Superior temporal gyrus (tissue), 1 donor: ENCODE measurements around the gene APC.
"Not testable (repeated sequence)": the region's sequence is repeated elsewhere in the genome, so short reads cannot be mapped to it uniquely, and the experiment has no call there.

Source experiments
- DNase-seq: peaks from one replicate; pipeline ENCODE4 v3.0.0-alpha.2; 2016; ENCODE audit errors: extremely low spot score

APC gene

DNA sequence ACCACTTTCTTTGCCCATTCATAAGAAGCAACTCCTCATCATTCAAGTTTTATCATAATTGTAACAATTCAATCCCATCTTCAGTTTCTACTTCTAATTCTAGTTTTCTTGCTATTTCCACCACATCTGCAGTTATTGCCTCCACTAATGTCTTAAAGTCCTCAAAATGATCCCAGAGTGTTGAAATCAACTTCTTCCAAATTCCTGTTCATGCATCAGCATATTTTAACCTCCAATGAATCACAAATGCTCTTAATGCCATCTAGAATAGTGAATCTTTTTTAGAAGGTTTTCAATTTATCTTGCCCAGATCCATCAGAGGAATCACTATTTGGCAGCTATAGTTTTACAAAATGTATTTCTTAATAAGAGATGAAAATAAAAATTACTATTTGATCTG, 120.2 kb downstream of the APC start:
- DNase-seq, result no peak

DNA sequence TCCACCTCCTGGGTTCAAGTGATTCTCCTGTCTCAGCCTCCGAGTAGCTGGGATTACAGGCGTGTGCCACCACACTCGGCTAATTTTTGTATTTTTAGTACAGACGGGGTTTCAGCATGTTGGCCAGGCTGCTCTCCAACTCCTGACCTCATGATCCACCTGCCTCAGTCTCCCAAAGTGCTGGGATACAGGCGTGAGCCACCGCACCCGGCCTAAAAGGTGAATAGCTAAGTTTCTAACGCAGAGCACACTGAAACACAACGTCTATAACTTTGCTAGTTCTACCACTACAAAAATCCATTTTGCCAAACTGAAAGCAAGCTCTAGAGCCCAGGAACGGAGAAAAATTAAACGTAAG, 122.9 kb downstream of the APC start:
- DNase-seq, result not testable (repeated sequence)

DNA sequence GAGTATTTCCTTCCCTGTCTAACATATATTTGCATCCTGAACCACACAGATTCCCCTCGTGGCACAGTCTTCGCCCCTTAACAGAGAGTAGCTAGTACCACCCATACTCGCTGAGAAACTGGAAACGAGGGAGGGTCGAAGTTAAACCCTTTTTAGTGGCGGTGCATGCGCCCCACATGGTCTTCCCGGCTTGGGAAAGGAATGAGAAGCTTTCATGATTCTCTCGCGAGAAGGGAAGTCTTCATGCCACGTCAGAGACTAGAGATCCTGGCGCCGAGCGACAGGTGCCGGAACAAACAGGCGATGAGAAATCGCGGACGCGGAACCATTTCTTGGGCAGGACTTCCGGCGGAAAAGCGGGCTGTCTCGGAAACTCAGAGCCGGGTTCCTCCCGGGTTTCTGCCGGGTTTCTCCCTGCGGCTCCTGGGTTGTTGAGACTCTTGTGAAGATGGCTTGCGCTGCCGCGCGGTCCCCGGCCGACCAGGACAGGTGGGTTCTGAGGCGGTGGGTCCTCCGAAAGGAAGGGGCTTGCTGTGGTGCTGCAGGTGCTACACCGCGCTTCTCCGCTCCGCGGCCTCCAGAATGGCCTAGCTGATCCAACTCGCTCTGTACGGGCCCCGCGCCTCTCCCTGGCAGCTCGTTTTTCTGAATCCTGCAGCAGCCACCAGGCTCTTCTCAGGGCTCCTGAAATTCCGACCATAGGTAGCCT, 123.4 kb downstream of the APC start, which contains the start of gene SRP19:
TSS of gene SRP19 (plus strand) at position 359 of the 709 bp plus-strand sequence. CDS start at position 449, 90 bp downstream.
- DNase-seq, result peak; percentile 98

DNA sequence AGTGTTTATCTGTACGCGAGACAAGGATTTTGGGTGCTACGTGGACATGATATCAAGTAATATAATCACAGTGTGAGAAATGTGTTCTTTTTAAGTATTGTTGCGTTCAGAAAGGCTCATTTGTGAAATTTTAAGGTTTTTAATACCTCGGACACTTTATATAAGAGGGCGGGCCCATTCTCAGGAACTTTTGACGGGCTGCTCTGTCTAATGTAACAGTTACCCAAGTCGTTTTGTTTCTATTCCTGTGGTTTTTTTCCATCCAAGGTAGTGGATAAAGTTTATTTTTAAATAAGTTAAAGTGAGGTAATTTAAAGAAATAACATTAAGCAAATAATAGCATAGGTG, 123.9 kb downstream of the APC start:
- no peak for DNase-seq

DNA sequence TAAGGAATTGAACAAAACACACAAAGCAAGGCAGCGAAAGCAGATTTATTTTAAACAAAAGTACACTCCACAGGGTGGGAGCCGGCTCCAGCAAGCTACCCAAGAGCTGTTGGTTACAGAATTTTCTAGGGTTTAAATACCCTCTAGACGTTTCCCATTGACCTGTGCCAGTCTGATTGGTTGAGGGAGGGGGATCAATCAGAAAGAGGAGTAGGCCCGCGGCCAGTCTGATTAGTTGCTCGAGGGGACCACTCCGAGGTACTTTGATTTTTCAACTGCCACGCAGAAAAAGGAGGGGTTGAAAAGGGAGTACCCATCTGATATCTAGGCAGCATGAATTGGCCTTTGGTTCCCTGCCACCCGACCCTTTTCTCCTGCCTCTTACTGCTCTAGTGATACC, 124.4 kb downstream of the APC start:
- no peak for DNase-seq

DNA sequence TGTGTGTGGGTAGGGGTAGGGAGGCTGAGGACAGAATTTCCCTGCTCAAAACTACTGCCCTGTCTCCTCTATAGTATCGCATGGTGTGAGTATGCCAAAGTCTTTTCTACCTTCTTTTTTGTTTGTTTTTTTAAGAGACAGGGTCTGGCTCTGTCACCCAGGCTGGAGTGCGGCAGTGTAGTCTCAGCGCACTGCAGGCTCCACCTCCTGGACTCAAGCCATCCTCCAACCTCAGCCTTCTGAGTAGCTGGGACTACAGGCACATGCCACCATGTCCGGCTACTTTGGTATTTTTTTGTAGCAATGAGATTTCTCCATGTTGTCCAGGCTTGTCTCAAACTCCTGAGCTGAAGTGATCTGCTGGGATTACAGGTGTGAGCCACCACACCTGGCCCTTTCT, 125.9 kb downstream of the APC start:
- no peak for DNase-seq

DNA sequence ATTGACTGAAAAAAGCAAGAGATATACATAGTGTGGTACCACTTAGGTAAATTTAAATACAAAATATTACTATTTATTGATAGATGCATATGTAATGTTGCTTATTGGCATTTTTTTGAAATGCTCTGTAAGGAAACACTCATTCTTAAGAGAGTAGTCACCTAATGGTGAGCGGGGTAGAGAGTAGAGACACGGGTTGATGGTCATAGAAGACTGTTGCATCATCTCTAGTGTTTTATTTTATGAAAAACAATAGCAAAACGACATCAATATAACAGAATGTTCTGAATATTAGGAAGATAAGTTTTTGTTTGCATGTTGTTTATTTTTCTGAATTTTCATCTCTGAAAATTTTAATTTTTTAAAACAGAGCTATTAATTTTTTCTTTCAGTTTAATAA, 127.4 kb downstream of the APC start:
- DNase-seq, result no peak

DNA sequence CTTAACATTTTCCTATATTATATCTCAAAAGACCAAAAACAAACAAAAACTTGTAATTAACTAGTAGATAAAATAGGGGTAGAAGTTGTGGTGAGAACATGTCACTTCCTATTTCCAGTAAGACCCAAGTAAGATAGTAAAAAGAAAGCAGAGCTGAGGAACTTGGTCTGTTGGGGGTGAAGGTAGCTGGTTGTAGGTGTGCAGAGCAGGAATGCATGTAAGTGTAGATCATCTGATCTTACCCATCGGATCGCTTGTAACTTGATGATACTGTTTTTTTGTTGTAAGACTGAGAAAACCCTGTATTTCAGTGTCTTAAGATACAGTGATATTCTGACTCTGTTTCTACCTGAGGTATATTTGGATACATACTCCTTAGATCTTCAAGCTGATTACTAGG, 129.1 kb downstream of the APC start:
- no peak for DNase-seq

DNA sequence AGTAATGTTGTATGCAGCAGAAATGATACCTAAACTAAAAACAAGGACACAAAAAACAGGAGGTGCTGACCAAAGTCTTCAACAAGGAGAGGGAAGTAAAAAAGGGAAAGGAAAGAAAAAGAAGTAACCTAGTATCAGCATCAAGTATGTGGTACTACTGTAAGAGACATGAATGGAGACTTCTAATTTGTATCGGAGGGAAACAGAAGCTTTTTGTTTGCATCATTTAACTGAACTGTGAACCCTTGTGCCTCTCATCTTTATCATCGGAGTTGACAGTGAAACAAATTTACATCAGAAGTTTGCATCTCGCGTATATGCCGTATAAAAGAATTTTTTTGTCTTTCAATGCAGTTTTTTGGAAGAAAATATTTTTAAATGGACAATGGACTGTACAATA, 129.7 kb downstream of the APC start:
- DNase-seq, result peak; percentile 50

DNA sequence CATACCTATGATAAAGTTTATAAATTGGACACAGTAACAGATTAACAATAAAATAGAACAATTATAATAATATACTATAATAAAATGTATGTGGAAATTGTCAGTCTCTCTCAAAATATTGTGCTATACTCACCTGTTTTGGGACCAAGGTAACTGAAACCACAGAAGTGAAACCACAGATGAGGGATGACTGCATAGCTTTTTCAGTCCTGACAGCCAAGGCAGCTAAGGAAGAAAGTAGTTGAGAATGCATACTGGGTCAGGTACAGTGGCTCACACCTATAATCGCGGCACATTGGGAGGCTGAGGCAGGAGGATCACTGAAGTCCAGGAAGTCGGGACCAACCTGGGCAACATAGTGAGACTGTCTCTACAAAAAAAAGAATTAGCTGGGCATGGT, 132.3 kb downstream of the APC start:
- no peak for DNase-seq

DNA sequence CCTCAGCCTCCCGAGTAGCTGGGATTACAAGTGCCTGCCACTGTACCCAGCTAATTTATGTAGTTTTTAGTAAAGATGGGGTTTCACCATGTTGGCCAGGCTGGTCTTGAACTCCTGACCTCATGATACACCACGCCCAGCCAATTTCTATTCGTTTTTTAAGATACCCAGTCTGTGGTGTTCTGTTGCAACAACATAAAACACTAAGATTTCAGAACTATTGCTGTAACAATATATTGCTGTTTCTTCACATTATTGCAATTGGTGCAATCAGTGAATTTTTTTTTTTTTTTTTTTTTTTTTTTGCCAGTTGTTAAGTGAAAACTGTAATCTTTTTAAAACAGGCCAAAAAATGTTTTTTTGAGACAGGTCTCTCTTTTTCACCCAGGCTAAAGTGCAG, 133.3 kb downstream of the APC start:
- no peak for DNase-seq

DNA sequence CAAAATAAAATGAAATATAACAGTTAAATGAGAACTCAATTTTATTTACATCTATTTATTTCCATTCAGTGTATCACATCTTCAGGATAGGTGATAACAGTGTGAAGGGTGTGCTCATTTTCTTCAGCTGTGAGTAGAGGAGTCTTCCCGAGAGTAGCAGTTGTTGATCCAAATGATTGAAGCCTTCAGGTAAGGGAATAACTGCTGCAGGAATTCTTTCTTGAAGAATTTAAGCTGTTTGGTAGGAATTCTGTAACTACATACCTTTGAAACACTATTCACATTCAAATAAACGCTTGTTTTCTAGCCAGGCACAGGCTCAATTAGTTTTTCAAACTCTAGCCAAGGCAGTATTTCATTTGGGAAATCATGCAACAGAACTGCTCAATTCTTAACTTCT, 138.7 kb downstream of the APC start:
- DNase-seq, result no peak

DNA sequence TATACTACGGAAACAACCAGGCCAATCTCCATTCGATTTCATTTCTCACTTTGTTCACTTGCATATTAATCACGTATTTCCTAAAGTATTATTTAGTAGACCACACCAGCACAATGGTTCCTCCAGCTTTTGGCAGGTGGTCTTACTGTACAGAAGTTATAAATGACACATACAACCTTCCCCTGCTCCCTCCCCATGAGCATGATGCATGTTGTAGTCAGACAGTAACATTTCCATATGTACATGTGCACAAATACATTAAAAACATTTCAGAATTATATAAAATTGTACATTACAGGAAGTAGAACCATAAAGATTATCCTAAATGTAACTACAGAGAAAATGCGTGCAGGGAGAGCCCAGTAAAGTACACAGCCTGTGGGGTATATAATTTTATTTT, 140.4 kb downstream of the APC start:
- no peak for DNase-seq

DNA sequence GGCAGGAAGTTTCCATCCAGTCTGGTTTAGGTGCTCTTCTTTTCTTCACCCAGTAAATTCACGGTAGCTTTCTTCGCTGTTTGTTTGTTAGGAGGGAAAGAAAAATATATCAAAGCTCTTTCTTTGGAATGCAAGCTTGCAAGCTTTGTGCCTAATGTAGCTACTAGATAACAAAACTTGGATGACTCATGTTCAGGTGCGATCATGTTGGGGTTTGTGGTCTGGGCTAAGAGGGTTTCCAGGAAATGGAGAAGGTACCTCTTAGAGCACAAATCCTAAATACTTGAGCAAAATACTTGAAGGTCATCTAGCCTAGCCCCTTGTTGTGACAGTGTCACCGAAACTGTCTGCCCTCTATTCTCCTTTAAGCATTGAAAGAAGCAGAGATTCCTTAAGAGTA, 141.1 kb downstream of the APC start:
- no peak for DNase-seq

DNA sequence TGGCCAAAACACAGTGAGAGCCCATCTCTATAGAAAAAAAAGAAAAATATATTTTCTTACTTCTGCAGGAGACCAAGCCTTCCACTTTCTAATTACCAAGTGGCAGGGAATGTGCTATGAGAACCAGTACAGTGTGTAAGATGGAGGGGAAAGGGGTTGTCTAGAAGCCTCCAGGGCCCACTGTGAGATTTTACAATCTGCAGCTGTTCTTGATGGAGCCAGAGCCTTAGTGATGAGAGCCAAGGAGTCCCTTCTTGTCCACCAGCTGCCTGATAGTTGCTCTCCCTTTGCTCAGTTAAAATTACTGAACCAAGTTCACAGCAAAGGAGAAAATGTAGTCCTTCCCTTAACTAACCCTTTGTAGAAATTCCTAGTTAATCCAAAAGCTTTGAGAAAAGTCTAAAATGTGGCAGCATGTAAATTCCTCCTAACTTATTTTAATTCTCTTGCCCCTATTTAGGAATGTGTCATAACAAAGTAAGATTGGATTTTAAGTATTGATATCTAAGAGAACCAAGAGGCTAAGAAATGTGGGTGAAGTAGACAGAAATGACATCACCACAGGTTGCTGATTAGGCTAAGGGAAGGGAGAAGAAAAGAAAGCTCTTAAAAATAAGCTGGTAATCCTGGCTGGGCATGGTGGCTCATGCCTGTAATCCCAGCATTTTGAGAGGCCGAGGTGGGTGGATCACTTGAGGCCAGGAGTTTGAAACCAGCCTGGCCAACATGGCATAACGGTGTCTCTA, 142.7 kb downstream of the APC start:
- DNase-seq, result no peak

DNA sequence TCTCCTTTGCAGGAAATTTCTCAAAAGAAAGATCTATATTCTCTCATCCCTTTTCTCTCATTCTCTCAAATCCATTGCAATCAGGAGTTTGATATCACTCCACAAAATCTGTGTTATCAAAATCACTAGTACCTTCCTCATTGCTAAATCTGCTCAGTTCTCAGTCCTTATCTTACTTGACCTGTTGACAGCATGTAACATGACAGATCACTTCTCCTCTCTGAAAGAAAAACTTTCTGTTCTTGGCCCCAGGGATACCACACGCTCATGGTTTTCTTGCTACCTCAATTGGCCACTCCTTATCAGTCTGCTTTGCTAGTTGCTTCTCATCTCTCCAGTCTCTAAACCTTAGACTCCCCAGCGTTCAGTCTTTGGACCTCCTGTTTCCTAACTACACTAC, 145.5 kb downstream of the APC start:
- DNase-seq, result no peak

DNA sequence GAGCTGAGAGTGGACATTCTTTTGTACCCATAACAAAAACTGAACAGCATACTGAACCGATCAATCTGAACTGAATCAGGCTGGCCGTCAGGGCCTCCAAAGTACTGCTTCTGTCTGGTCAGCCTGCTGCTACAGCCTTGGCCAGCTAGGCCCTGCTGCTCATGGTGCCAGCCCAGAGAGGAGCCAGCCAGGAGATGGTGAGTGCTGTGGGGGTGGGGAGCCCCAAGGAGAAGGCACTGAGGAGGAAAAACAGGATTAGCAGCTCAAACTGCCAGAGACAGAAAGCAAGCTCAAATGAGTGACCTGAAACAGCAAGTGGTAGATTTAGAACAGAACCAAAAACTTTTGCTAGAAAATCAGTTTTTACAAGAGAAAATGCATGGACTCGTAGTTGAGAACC, 147.3 kb downstream of the APC start:
- DNase-seq, result no peak

DNA sequence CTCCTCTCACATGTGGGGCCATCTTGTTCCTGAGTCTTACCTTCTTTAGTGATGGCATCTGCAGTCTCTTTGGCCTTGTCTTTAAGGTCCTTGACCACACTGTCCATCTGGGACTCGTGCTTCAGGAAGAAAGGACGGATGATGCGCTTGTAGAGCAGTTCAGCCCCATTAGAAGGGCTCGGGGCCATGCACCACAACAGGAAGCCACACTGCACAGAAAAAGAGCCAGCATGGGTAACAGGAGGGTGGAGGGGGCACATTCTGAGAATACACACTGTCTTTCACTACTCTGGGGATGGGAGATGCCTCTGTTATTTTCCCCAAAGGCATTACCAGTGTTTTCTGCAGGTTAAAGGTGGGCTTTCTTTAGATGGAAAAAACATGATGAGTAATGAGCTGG, 149.3 kb downstream of the APC start:
- DNase-seq, result no peak

DNA sequence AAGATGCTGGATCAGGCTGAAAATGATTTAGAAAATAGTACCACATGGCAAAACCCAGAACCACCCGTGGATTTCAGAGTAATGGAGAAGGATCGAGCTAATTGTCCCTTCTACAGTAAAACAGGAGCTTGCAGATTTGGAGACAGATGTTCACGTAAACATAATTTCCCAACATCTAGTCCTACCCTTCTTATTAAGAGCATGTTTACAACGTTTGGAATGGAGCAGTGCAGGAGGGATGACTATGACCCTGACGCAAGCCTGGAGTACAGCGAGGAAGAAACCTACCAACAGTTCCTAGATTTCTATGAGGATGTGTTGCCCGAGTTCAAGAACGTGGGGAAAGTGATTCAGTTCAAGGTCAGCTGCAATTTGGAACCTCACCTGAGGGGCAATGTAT, 154.4 kb downstream of the APC start:
- not testable (repeated sequence) for DNase-seq

DNA sequence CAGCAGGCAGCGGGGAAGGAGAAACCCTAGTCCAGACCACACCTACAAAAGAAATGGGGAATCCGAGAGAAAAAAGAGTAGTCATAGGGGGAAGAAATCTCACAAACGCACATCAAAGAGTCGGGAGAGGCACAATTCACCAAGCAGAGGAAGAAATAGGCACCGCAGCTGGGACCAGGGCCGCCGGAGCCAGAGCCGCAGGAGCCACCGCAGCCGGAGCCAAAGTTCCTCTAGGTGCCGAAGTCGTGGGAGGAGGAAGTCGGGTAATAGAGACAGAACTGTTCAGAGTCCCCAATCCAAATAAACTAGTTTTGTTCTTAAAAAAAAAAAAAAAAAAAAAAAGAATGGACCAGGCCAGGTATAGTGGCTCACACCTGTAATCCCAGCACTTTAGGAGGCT, 155.1 kb downstream of the APC start:
- no peak for DNase-seq

DNA sequence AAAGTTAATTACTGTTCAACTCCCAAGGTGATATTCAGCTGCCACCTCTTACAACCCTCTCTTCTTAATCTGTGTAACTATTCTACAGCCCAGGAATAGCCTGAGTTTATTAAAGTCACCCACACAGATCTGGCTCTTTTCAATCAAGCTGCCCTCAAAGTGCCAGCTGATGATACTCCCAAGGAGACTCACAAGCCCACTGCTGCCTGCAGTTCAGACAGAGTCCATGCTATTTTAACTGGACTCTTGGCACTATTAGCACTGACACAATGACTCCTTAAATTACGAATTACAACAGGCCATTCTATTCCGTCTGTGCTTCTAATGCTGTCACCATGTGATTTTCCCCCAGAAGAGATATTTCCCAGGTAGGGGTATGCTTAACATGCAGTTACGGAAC, 158.0 kb downstream of the APC start:
- DNase-seq, result no peak
